Activated T-helper 17 cell treated with anti-CD3 and anti-CD28 coated beads, Interleukin-2, amount 50 U/mL, for 72 hours (primary cell): Measurements from ENCODE around the gene NFIL3. TPM values are rescaled to one million over a fixed set of nuclear protein-coding genes. Genes with fewer than 3 reads are reported as not detected.
"Not testable (repeated sequence)": the region's sequence is repeated elsewhere in the genome, so short reads cannot be mapped to it uniquely, and the experiment has no call there.

Source experiments
- ATAC-seq: fragments of 150-1000 bp; cut with Tn5 transposase; replicated peaks from 2 replicates; pipeline ENCODE4 v1.10.0; 2021; ENCODE audit warnings: mild to moderate bottlenecking, moderate library complexity
- H3K27ac Mint-ChIP-seq: one replicate; pipeline ENCODE4 v1.8.0; 2022; ENCODE audit warnings: mixed read lengths
- H3K27me3 Mint-ChIP-seq: one replicate; pipeline ENCODE4 v1.8.0; 2022; ENCODE audit warnings: mixed read lengths
- H3K36me3 Mint-ChIP-seq: one replicate; pipeline ENCODE4 v1.8.0; 2022; ENCODE audit warnings: low read depth, mild to moderate bottlenecking, mixed read lengths
- H3K4me1 Mint-ChIP-seq: one replicate; pipeline ENCODE4 v1.8.0; 2022; ENCODE audit warnings: mixed read lengths
- H3K4me3 Mint-ChIP-seq: one replicate; pipeline ENCODE4 v1.8.0; 2022; ENCODE audit warnings: mild to moderate bottlenecking, mixed read lengths
- H3K9me3 Mint-ChIP-seq: one replicate; pipeline ENCODE4 v1.8.0; 2022; ENCODE audit warnings: mixed read lengths
- total RNA-seq, 2 donors: library from RNA; stranded (reverse); gene quantifications; one replicate each; pipeline ENCODE4 v1.2.3, GENCODE V29; 2022

NFIL3 gene
- total RNA-seq, 2 donors from 2014 or later: 26.6 to 67.7 TPM

DNA sequence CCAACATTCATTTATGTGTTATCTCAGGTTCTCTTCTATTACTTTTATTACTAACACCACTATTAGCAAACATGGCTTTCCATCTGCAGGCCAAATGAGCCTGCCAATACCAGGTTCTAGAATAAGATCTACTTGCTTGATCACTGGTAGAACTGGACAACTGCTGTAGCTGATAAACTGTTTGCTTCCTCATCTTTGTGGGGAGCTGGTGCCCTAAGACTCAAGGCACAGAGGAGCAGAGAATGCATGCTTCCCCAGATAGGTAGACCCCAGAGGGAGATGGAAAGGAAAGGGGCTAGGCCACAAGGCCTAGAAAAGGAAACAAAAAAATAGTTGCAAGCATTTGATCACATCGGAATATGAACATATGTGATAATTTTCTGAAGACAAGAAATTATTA, 31.2 kb downstream of the NFIL3 start:
- no peaks in the 10 kb centered on the region for H3K36me3 Mint-ChIP-seq
- H3K9me3 Mint-ChIP-seq: no peaks in the 10 kb centered on the region
- ATAC-seq: no peak
- no peak overlapping the region for H3K4me3 Mint-ChIP-seq
- H3K4me1 Mint-ChIP-seq: peaks cover 11% of the 10 kb centered on the region
- no peak overlapping the region for H3K27ac Mint-ChIP-seq
- H3K27me3 Mint-ChIP-seq: no peaks in the 10 kb centered on the region

DNA sequence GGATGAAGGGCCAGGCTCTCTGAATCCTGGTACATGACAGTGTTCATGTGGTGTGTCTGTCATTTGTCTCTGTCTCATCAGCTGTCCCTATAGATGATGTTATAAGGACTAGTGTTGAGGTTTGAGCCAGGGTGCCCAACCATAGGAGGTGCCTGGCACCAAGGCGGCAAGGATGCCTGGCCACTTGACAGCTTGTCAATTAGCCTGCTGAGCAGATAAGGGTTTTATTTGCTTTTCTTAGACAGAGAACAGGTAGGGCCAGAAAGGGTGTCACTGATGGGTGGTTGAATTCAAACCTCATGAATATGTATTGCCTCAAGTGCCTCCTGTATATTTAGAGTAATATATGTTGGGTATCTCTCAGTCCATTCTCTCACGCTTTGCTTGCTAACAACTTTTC, 31.8 kb downstream of the NFIL3 start:
- no peak for ATAC-seq
- Mint-ChIP-seq H3K9me3 (no peaks in the 10 kb centered on the region), H3K27me3 (no peaks in the 10 kb centered on the region), H3K4me3 (no peak overlapping the region), H3K4me1 (peaks cover 11% of the 10 kb centered on the region), H3K27ac (no peak overlapping the region), H3K36me3 (no peaks in the 10 kb centered on the region)

DNA sequence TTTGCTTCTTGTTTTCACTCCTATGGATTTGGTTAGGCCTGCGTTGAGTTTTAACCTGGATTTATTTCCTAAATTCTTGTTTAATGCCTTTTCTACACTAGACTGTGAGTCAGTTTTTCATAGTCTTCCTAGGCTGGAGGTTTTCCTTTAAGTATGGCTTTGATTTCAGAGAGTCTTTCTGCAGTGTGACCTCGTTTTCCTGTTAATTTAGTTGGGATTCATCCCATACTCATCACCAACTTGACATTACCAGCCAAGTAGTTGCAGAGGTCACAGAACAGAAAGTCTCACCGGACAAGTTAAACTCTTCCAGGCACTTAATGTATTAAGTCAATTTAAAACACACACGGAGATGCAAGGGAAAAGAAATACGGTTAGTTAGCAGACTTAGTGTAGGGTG, 32.2 kb downstream of the NFIL3 start:
- no peaks in the 10 kb centered on the region for H3K9me3 Mint-ChIP-seq
- peaks cover 11% of the 10 kb centered on the region for H3K4me1 Mint-ChIP-seq
- no peaks in the 10 kb centered on the region for H3K36me3 Mint-ChIP-seq
- H3K27me3 Mint-ChIP-seq: no peaks in the 10 kb centered on the region
- no peak overlapping the region for H3K4me3 Mint-ChIP-seq
- no peak for ATAC-seq
- H3K27ac Mint-ChIP-seq: no peak overlapping the region

DNA sequence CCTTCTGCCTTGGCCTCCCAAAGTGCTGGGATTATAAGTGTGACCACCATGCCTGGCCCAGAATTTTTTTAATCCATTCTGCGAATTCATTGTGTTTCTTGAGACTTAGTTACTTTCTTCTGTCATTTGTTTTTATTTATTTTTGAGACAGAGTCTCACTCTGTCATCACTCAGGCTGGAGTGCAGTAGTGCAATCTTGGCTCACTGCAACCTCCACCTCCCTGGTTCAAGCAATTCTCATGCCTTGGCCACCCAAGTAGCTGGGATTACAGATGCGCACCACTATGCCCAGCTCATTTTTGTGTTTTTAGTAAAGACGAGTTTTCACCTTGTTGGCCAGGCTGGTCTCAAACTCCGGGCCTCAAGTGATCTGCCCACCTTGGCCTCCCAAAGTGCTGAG, 33.9 kb downstream of the NFIL3 start:
- H3K9me3 Mint-ChIP-seq, H3K36me3 Mint-ChIP-seq, H3K27me3 Mint-ChIP-seq, H3K4me3 Mint-ChIP-seq, H3K27ac Mint-ChIP-seq, ATAC-seq, H3K4me1 Mint-ChIP-seq: not testable (repeated sequence)

DNA sequence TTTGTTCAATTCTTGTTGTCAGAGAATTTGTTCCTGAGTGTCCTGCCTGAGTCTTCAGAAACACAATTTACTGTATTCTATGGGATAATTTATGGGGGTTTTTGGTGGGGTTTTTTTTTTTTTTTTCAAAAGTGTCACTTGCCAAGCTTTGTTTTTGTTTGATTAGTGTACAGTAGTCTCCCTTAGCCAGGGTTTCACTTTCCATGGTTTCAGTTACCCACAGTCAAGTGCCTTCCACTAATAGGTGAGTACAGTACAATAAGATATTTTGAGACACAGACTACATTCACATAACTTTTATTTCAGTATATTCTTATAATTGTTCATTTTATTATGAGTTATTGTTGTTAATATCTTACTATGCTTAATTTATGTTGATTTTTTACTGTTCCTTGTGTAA, 36.9 kb downstream of the NFIL3 start:
- peaks cover 5% of the 10 kb centered on the region for H3K27me3 Mint-ChIP-seq
- H3K4me3 Mint-ChIP-seq: no peak overlapping the region
- no peaks in the 10 kb centered on the region for H3K9me3 Mint-ChIP-seq
- ATAC-seq: no peak
- H3K4me1 Mint-ChIP-seq: no peaks in the 10 kb centered on the region
- H3K27ac Mint-ChIP-seq: no peak overlapping the region
- no peaks in the 10 kb centered on the region for H3K36me3 Mint-ChIP-seq

DNA sequence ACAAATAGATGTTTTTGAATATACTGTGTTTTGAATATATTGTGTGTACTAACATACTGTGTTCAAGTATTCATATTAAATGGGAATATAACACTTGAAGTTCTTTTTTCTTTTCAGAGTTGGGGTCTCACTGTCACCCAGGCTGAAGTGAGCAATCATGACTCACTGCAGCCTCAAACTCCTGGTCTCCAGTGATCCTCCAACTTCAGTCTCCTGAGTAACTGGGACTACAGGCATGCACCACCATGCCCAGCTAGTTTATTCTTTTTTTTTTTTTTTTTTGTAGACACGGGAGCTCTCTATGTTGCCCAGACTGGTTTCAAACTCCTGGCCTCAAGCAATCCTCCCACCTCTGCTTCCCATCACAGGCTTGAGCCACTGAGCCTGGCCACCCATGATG, 38.7 kb downstream of the NFIL3 start:
- no peak overlapping the region for H3K4me3 Mint-ChIP-seq
- H3K27me3 Mint-ChIP-seq: peaks cover 12% of the 10 kb centered on the region
- H3K36me3 Mint-ChIP-seq: no peaks in the 10 kb centered on the region
- H3K4me1 Mint-ChIP-seq: no peaks in the 10 kb centered on the region
- no peak for ATAC-seq
- H3K9me3 Mint-ChIP-seq: no peaks in the 10 kb centered on the region
- no peak overlapping the region for H3K27ac Mint-ChIP-seq

DNA sequence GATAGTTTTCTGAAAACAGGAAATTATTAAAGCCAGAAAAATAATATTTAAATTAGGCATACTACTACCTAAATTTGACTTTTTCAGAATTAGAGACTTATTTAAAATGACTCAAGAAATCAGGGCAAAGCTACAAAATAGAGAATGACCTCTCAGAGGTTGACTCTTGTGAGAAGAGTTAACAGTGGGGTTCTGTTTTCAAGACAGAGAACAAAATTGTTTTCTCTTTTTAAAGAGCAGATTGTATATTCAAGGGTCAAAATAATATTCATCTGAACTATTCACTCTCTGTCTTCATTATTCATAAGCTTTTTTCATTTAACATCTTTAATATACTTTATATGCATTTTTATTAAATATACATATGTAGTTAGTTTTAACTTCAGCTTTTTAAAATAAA, 40.1 kb downstream of the NFIL3 start:
- Mint-ChIP-seq H3K36me3 (no peaks in the 10 kb centered on the region), H3K4me1 (no peaks in the 10 kb centered on the region), H3K9me3 (no peaks in the 10 kb centered on the region), H3K4me3 (no peak overlapping the region), H3K27me3 (peaks cover 16% of the 10 kb centered on the region), H3K27ac (no peak overlapping the region)
- no peak for ATAC-seq

DNA sequence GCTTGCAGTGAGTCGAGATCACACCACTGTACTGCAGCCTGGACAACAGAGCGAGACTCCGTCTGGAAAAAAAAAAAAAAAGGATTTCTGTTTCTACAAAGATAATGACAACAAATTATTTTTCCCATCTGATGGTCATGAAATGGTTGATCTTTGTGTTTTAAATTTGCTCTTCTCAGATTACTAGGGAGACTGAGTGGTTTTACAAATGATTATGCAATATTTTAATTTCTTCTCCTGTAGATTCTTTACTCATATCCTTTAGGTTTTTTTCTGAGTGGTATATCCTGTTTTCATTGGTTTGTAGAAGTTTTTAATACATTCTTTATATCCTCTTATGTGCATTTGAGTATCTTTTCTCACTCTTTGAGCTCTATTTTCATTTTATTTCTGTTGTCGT, 41.3 kb downstream of the NFIL3 start:
- Mint-ChIP-seq H3K27me3 (peaks cover 16% of the 10 kb centered on the region), H3K27ac (no peak overlapping the region), H3K36me3 (no peaks in the 10 kb centered on the region), H3K4me1 (no peaks in the 10 kb centered on the region), H3K9me3 (peaks cover 4% of the 10 kb centered on the region), H3K4me3 (no peak overlapping the region)
- ATAC-seq: no peak

DNA sequence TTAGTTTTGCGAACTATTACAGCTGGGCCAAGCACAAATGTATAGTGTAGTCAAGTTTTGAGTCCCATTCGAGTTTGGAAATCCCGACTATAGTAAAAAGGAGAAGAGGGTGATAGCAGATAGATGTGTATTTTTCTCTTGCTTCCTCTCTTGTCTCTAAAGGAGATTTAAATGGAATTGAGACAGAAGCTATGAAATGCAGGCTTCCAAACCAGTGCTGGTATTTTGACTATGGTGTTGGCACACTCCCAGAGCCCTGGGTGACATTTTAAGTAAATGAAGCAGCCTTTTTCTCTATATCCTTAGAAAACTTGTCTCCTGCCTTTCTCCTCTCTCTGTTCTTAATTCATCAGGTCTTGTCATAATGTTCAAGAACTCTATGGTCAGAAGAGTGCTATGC, 44.2 kb downstream of the NFIL3 start:
- Mint-ChIP-seq H3K27ac (no peak overlapping the region), H3K9me3 (peaks cover 4% of the 10 kb centered on the region), H3K4me1 (peaks cover 3% of the 10 kb centered on the region), H3K4me3 (no peak overlapping the region), H3K36me3 (no peaks in the 10 kb centered on the region), H3K27me3 (peaks cover 19% of the 10 kb centered on the region)
- ATAC-seq: no peak

DNA sequence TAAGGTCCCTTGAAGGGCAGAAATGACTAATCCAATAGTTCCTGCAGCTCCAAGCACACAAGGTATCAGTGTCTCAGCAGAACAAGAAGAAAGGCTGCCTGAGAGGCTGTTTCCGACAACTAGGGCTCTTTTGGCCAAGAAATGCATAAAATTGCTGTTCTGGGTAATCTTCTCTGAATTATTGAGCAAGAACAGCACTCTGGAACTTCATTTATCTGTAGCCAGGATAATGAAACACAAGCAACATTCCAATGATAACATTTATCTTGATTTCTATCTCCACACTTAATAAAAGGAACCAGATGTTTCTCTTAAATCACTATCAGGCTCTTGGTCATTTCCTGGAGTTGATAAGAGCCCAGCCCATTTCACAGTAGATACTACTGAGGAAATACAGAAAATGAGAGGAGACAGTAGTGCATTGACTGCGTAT, 44.9 kb downstream of the NFIL3 start:
- no peaks in the 10 kb centered on the region for H3K36me3 Mint-ChIP-seq
- no peak overlapping the region for H3K4me3 Mint-ChIP-seq
- H3K27ac Mint-ChIP-seq: no peak overlapping the region
- peaks cover 19% of the 10 kb centered on the region for H3K27me3 Mint-ChIP-seq
- H3K9me3 Mint-ChIP-seq: peaks cover 4% of the 10 kb centered on the region
- no peak for ATAC-seq
- H3K4me1 Mint-ChIP-seq: peaks cover 3% of the 10 kb centered on the region

DNA sequence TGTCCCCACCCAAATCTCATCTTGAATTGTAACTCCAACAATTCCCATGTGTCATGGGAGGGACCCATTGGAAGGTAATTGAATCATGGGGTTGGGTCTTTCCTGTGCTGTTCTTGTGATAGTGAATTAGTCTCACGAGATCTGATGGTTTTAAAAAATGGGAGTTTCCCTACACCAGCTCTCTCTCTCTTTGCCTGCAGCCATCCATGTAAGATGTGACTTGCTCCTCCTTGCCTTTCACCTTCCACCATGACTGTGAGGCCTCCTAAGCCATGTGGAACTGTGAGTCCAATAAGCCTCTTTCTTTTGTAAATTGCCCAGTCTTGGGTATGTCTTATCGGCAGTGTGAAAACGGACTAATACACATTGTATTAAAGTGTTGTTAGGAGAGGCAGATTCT, 45.6 kb downstream of the NFIL3 start:
- H3K36me3 Mint-ChIP-seq, H3K9me3 Mint-ChIP-seq, H3K27ac Mint-ChIP-seq, H3K4me1 Mint-ChIP-seq, H3K4me3 Mint-ChIP-seq, ATAC-seq: not testable (repeated sequence)
- peaks cover 19% of the 10 kb centered on the region for H3K27me3 Mint-ChIP-seq

DNA sequence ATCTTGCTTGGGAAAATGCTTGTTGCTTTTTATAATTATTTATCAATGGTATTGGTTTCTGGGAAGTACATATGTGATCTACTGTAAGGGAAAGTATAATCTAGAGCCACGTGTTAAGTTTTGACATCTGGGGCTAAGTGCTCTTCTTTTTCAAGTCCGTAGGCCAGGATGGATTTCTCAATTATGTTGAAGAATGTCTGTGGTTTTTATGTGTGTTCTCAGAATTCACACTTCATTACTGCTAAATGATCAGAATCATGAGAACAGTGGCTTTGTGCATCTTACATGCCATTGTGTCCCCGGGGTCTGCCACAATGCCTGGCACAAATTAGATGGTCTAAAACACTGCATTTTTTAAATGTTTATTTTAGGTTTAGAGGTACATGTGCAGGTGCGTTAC, 47.4 kb downstream of the NFIL3 start:
- Mint-ChIP-seq H3K4me1 (peaks cover 3% of the 10 kb centered on the region), H3K9me3 (peaks cover 4% of the 10 kb centered on the region), H3K4me3 (no peak overlapping the region), H3K36me3 (no peaks in the 10 kb centered on the region), H3K27me3 (peaks cover 17% of the 10 kb centered on the region), H3K27ac (no peak overlapping the region)
- ATAC-seq: no peak

DNA sequence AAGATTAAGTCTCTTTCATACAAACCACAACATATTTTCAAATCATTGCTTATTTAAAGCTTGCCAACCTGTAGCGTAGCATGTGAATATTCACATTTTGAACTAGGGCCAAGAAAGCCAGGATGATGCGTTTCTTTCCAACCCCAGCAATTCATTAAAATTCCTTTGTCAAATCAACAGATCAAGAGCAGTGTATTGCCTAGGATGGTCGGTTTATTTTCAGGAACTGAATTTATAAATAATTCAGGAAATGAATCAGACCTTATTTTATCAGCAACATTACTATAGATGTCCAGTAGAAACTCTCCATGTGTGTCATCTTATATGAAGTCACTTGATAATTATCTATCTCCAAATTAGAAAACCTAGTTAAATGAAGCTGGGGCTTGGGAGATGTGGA, 48.7 kb downstream of the NFIL3 start:
- no peak for ATAC-seq
- H3K27me3 Mint-ChIP-seq: peaks cover 10% of the 10 kb centered on the region
- no peak overlapping the region for H3K27ac Mint-ChIP-seq
- peaks cover 3% of the 10 kb centered on the region for H3K4me1 Mint-ChIP-seq
- no peak overlapping the region for H3K4me3 Mint-ChIP-seq
- H3K9me3 Mint-ChIP-seq: peaks cover 4% of the 10 kb centered on the region
- no peaks in the 10 kb centered on the region for H3K36me3 Mint-ChIP-seq

DNA sequence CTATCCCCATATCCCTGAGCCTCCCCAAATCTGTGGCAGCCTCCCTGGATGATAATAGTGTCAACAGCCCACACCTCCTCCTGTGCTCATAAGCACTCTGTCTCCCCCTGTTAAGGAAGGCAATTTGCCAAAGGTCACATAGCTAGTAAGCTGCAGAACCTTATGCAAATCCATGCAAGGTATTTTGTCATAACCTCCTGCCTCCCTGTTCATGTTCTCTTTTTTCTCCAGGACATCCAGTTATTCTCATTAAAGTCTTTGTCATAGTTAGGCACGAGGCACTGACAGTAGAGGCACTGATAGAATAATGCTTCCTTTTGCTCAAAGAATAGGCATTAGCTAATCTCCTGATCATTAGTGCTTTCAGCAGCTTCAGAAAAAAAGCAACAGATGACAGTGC, 51.7 kb downstream of the NFIL3 start:
- ATAC-seq: no peak
- Mint-ChIP-seq H3K27ac (no peak overlapping the region), H3K36me3 (no peaks in the 10 kb centered on the region), H3K27me3 (peaks cover 15% of the 10 kb centered on the region), H3K4me3 (no peak overlapping the region), H3K4me1 (peaks cover 3% of the 10 kb centered on the region), H3K9me3 (no peaks in the 10 kb centered on the region)

DNA sequence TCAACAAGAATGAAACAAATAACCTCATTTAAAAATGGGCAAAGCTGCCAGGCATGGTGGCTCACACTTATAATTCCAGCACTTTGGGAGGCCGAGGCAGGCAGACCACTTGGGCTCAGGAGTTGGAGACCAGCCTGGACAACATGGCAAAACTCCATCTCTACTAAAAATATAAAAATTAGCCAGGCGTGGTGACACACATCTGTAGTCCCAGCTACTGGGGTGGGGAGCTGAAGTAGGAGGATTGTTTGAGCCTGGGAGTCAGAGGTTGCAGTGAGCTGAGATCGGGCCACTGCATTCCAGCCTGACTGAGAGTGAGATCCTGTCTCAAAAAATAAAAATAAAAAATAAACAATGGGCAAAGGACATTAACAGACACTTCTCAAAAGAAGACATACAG, 53.6 kb downstream of the NFIL3 start:
- not testable (repeated sequence) for H3K4me1 Mint-ChIP-seq, H3K36me3 Mint-ChIP-seq, H3K4me3 Mint-ChIP-seq, H3K27ac Mint-ChIP-seq, ATAC-seq, H3K9me3 Mint-ChIP-seq
- peaks cover 13% of the 10 kb centered on the region for H3K27me3 Mint-ChIP-seq

DNA sequence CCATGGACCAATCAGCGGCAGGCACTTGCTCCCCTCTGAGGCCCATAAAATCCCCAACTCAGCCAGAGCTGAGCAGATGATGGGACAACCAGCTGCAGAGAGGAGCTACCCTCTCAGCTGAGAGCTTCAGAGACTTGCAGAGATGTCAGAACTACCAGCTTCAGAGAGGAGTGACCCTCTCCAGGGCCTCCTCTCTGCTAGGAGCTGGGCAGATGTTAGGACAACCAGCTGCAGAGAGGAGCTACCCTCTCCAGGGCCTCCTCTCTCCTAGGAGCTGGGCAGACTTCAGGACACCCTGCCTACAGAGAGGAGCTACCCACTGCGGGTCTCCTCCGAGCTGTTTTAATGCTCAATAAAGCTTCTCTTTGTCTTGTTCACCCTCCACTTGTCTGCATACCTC, 58.9 kb downstream of the NFIL3 start:
- peaks cover 10% of the 10 kb centered on the region for H3K27me3 Mint-ChIP-seq
- H3K27ac Mint-ChIP-seq: no peak overlapping the region
- H3K4me1 Mint-ChIP-seq: peaks cover 10% of the 10 kb centered on the region
- ATAC-seq: no peak
- no peaks in the 10 kb centered on the region for H3K9me3 Mint-ChIP-seq
- peaks cover 16% of the 10 kb centered on the region for H3K36me3 Mint-ChIP-seq
- H3K4me3 Mint-ChIP-seq: no peak overlapping the region
